Upper lobe of left lung (tissue), 4 donors: Measurements from ENCODE around the gene TES.
"Not testable (repeated sequence)": the region's sequence is repeated elsewhere in the genome, so short reads cannot be mapped to it uniquely, and the experiment has no call there.

Experiments used
- EP300 ChIP-seq, 4 donors: sonication (generic); formaldehyde crosslinking; IDR thresholded peaks; one replicate each; pipeline ENCODE4 v1.5.1; 2017; ENCODE audit warnings: antibody characterized with exemption in 4 of 4, control low read depth in 2 of 4
- POLR2A ChIP-seq, 4 donors: fragments of 450-650 bp; IDR thresholded peaks; one replicate each; pipeline ENCODE4 v1.5.1; 2016 to 2017; ENCODE audit warnings: antibody characterized with exemption in 4 of 4, mild to moderate bottlenecking in 2 of 4
- POLR2AphosphoS5 ChIP-seq, 2 donors: sonication (generic); formaldehyde crosslinking; IDR thresholded peaks; one replicate each; pipeline ENCODE4 v1.5.1; 2017; ENCODE audit warnings: antibody characterized with exemption in 2 of 2
- TF ChIP-seq, protein P1 (sequence below), 6 experiments: fragments of 450-650 bp in 4 of 6; fragments of 200-600 bp in 2 of 6; sonication (generic) in 2 of 6; IDR thresholded peaks; one replicate each; pipeline ENCODE4 v1.5.1; 2016 to 2019; ENCODE audit warnings: antibody characterized with exemption in 6 of 6

GRCh38 chr7:116175095-116175494, 35.2 kb upstream of the TES start:
- TF ChIP-seq, protein P1, sequence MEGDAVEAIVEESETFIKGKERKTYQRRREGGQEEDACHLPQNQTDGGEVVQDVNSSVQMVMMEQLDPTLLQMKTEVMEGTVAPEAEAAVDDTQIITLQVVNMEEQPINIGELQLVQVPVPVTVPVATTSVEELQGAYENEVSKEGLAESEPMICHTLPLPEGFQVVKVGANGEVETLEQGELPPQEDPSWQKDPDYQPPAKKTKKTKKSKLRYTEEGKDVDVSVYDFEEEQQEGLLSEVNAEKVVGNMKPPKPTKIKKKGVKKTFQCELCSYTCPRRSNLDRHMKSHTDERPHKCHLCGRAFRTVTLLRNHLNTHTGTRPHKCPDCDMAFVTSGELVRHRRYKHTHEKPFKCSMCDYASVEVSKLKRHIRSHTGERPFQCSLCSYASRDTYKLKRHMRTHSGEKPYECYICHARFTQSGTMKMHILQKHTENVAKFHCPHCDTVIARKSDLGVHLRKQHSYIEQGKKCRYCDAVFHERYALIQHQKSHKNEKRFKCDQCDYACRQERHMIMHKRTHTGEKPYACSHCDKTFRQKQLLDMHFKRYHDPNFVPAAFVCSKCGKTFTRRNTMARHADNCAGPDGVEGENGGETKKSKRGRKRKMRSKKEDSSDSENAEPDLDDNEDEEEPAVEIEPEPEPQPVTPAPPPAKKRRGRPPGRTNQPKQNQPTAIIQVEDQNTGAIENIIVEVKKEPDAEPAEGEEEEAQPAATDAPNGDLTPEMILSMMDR (IDR thresholded peaks at IDR 0.05), result not testable (repeated sequence)
- TF ChIP-seq POLR2A, POLR2AphosphoS5, EP300 (IDR thresholded peaks at IDR 0.05): not testable (repeated sequence)
